BE2C (cell line): ENCODE measurements around the gene COQ10B. TPM values are rescaled to one million over a fixed set of nuclear protein-coding genes. Genes with fewer than 3 reads are reported as not detected.

Experiments used
- DNase-seq: peaks from one replicate; pipeline ENCODE4 v3.0.0-alpha.2; 2020
- H3K27me3 ChIP-seq: fragments of 250-450 bp; sonication (Bioruptor Pico); 2 replicates; pipeline ENCODE4 v1.5.1; 2020; ENCODE audit warnings: mild to moderate bottlenecking
- H3K36me3 ChIP-seq: fragments of 250-450 bp; sonication (Bioruptor Pico); 2 replicates; pipeline ENCODE4 v1.5.1; 2020; ENCODE audit warnings: mild to moderate bottlenecking
- H3K4me1 ChIP-seq: fragments of 250-450 bp; sonication (Bioruptor Pico); 2 replicates; pipeline ENCODE4 v1.5.1; 2020
- H3K4me3 ChIP-seq: 2 replicates; pipeline ENCODE4 v1.5.1; 2011; ENCODE audit warnings: low read depth, low read length
- H3K9me3 ChIP-seq: fragments of 250-450 bp; sonication (Bioruptor Pico); 2 replicates; pipeline ENCODE4 v1.5.1; 2020
- polyA plus RNA-seq: library from polyadenylated mRNA; unstranded; fragments of >200 nt; gene quantifications from one replicate; pipeline ENCODE4 v1.2.1, GENCODE V29; 2012; ENCODE audit warnings: low read depth, missing spikeins; ENCODE audit not compliant: insufficient read length, insufficient read depth
- TF ChIP-seq, protein P1 (sequence below): IDR thresholded peaks from 2 replicates; pipeline ENCODE4 v1.5.1; 2012; ENCODE audit warnings: mild to moderate bottlenecking, low read depth, low read length

The COQ10B gene
- polyA plus RNA-seq, result 21.5 TPM

DNA sequence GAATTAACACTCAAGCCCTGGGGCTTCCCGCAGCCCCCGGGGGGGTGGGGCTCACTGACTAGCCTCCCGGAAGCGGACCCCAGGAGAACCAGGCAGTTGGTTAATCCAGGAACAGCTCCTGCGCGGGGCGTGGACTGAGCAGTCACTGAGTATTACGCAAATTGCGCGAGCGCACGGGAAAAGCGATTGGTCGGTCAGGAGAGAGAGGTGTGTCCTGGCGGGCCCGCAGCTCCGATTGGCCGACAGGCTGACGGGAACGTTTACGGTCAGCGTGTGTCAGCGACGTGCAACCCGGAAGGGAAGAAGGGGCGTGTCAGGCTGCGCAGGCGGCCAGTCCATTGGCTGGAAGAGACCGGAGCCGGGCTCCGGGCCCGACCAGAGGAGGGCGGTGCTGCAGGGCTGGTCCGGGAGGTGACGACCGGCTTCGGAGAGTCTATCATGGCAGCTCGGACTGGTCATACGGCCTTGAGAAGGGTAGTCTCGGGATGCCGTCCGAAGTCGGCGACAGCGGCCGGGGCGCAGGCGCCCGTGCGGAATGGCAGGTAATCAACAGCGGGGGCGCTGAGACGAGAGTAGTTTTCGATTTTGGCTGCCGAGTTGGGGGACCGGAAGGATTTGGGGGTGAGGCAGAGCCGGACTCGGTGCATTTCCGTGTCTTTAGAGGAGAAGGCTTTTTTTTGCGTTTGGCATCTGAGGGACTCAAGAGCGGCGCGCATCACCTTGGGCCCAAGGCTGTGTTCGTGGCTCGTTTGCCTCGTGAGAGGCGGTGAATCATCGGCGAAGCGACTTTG, at the start of gene COQ10B:
Gene COQ10B, plus strand, starts transcription at position 430 of the 791 bp plus-strand sequence. Its CDS starts 9 bp downstream, at position 439.
- TF ChIP-seq, protein P1, sequence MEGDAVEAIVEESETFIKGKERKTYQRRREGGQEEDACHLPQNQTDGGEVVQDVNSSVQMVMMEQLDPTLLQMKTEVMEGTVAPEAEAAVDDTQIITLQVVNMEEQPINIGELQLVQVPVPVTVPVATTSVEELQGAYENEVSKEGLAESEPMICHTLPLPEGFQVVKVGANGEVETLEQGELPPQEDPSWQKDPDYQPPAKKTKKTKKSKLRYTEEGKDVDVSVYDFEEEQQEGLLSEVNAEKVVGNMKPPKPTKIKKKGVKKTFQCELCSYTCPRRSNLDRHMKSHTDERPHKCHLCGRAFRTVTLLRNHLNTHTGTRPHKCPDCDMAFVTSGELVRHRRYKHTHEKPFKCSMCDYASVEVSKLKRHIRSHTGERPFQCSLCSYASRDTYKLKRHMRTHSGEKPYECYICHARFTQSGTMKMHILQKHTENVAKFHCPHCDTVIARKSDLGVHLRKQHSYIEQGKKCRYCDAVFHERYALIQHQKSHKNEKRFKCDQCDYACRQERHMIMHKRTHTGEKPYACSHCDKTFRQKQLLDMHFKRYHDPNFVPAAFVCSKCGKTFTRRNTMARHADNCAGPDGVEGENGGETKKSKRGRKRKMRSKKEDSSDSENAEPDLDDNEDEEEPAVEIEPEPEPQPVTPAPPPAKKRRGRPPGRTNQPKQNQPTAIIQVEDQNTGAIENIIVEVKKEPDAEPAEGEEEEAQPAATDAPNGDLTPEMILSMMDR, result peak; percentile 31; the same call in 1 of the 2 replicates

DNA sequence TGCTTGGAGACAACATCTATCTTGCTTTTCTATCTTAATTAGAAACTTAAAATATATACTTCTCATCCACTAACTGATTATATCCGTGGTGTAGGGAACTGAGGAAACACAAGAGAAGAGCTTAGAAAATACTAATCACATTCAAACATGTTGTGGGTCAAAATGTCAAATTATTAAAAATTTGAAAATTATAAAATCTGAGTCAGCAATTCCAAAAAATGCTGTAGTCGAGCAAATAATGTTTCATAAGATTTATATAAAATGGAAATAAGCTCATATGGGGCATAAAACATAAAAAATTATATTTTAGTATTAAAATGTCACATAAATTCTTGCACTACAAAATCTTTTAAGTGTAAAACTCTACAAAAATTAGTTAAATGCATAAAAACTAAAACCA, 47.8 kb upstream of the COQ10B start:
- no peak for DNase-seq
- TF ChIP-seq, protein P1, result no peak
- Histone ChIP-seq H3K36me3 (peaks cover 96% of the 10 kb centered on the region), H3K4me3 (no peak overlapping the region), H3K9me3 (no peaks in the 10 kb centered on the region), H3K27me3 (no peaks in the 10 kb centered on the region), H3K4me1 (no peaks in the 10 kb centered on the region)

More for the DNA sequence above, at the start of gene COQ10B:
- Histone ChIP-seq H3K27me3 (no peaks in the 10 kb centered on the region), H3K36me3 (no peaks in the 10 kb centered on the region), H3K4me3 (peak within 1 kb of the TSS; percentile 100), H3K9me3 (no peaks in the 10 kb centered on the region), H3K4me1 (no peaks in the 10 kb centered on the region; the same call in 1 of the 2 replicates)
- DNase-seq, result peak; percentile 99

DNA sequence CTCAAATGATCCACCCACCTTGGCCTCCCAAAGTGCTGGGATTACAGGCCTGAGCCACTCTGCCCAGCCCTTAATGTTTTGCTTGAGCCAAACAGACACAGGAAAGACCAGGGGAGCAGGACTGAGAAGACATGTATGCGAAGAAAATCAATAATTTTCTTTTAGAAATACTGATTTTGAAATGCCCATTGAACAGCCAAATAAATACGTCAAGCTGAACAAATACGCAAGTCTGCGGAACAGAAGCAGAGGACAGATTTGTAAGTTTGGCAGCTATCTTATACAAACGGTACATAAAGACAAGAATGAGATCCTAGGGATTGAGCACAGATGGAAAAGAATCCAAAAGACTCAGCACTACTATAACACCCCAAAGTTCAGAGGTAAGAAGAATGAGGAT, 39.3 kb upstream of the COQ10B start:
- TF ChIP-seq, protein P1, result no peak
- peaks cover 95% of the 10 kb centered on the region for H3K36me3 ChIP-seq
- H3K4me3 ChIP-seq, result no peak overlapping the region
- no peaks in the 10 kb centered on the region for H3K27me3 ChIP-seq
- no peak for DNase-seq
- H3K4me1 ChIP-seq, result no peaks in the 10 kb centered on the region
- H3K9me3 ChIP-seq, result no peaks in the 10 kb centered on the region

DNA sequence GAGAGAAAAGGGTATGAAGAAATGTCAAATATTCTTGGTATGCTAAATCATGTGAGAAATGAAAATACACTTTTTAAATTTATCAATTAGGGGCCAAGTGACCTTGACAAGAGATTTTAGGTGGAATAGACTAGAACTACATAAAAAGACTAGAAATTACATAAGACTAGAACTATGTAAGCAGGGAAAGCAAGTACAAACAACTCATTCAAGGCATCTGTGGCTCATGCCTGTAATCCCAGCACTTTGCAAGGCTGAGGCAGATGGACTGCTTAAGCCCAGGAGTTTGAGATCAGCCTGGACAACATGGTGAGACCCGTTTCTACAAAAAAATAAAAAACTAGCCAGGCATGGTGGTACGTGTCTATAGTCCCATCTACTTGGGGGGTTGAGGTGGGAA, 38.8 kb upstream of the COQ10B start:
- TF ChIP-seq, protein P1, result no peak
- Histone ChIP-seq H3K4me3 (no peak overlapping the region), H3K27me3 (no peaks in the 10 kb centered on the region), H3K4me1 (no peaks in the 10 kb centered on the region), H3K9me3 (no peaks in the 10 kb centered on the region), H3K36me3 (peaks cover 95% of the 10 kb centered on the region)
- no peak for DNase-seq

DNA sequence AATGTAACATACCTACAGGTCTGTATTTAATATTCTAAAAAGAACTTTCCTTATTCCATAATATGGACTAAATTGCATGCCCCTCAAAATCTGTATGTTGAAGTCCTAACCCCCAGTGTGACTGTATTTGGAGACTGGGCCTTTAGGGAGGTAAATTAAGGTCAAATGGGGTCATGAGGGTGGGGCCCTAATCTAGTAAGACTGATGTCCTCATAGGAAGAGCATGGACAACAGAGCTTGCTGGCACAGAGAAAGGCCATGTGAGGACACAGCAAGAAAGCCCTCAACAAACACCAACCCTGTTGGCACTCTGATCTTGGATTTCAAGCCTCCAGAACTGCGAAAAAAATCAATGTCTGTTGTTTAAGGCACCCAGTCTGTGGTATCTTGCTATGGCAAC, 37.1 kb upstream of the COQ10B start:
- H3K4me3 ChIP-seq, result no peak overlapping the region
- H3K27me3 ChIP-seq, result no peaks in the 10 kb centered on the region
- no peaks in the 10 kb centered on the region for H3K9me3 ChIP-seq
- H3K4me1 ChIP-seq, result no peaks in the 10 kb centered on the region
- H3K36me3 ChIP-seq, result peaks cover 95% of the 10 kb centered on the region
- no peak for DNase-seq
- TF ChIP-seq, protein P1, result no peak

DNA sequence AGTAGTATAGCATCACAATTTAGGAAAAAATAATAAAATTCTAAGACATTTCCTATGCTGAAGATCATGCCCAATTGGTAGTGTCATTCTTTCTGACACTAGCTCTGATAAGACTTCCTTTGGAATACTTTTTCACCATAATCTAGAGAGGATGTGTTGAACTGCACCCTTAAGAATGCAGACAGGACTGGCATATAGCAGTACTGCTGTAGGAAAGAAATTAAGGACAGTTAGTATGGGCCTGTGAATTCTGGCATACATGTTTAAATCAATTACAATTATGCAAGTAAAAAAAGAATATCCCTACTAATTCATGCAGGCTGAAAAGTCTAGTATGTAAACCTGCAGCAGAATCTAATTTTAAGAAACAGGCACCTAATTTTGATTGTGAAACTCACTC, 33.9 kb upstream of the COQ10B start:
- Histone ChIP-seq H3K4me1 (no peaks in the 10 kb centered on the region), H3K36me3 (peaks cover 84% of the 10 kb centered on the region), H3K27me3 (no peaks in the 10 kb centered on the region), H3K9me3 (no peaks in the 10 kb centered on the region), H3K4me3 (no peak overlapping the region)
- DNase-seq, result no peak
- TF ChIP-seq, protein P1, result no peak
